HK-2 (cell line): ENCODE results near the gene PIP4K2C.
"Not testable (repeated sequence)": the region's sequence is repeated elsewhere in the genome, so short reads cannot be mapped to it uniquely, and the experiment has no call there.

Experiments used
- DNase-seq: peaks from one replicate; pipeline ENCODE4 v3.0.0-alpha.2; 2018; ENCODE audit not compliant: unreplicated experiment

The PIP4K2C gene

GRCh38 chr12:57636731-57637130 lies 45.7 kb downstream of the PIP4K2C start:
- not testable (repeated sequence) for DNase-seq

- DNase-seq = no peak
Measured at GRCh38 chr12:57637364-57637763, 46.4 kb downstream of the PIP4K2C start.

- DNase-seq = no peak
Measured at GRCh38 chr12:57638096-57638495, 47.1 kb downstream of the PIP4K2C start.

- no peak for DNase-seq
Measured at GRCh38 chr12:57640175-57641042, 49.4 kb downstream of the PIP4K2C start.

- no peak for DNase-seq
Measured at GRCh38 chr12:57641699-57642442, 50.9 kb downstream of the PIP4K2C start.

GRCh38 chr12:57645990-57646658 lies 55.1 kb downstream of the PIP4K2C start:
- not testable (repeated sequence) for DNase-seq

- not testable (repeated sequence) for DNase-seq
Measured at GRCh38 chr12:57646659-57647049, 55.7 kb downstream of the PIP4K2C start.
